ENCODE results near the gene TMEM132D.

DNA sequence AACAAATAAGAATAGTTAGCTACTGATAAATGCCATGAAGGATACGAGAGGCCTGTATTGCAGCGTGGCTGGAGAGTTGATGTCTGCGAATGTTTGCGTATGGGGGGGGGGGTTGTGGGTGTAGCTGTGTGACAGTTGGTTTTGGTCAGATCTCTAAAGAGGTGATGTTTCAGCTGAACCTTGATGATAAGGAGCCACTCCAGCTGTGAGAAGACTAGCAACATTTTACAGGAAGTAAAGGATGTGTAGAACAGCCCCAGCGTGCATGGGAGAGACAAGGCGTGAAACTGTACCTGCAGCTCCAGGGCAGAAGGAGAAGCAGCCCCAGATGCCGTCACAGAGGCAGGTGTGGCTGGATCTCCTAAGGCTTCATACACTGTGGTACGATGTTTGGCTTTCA, 416.9 kb downstream of the TMEM132D start:
- TF ChIP-seq POLR2A (IDR thresholded peaks at IDR 0.05; ENCODE audit: low read length) (no peak), GATA1 (IDR thresholded peaks at IDR 0.05; ENCODE audit: low read depth, low read length) (no peak)

Data from erythroblast (primary cell).